GM19395 (cell line): ENCODE measurements around the gene LYZL6.
"Not testable (repeated sequence)": the region's sequence is repeated elsewhere in the genome, so short reads cannot be mapped to it uniquely, and the experiment has no call there.

Source experiments
- ATAC-seq: cut with Tn5 transposase; IDR thresholded peaks from one replicate; pipeline ENCODE4 v1.9.1; 2021; ENCODE audit warnings: mild to moderate bottlenecking, moderate library complexity; ENCODE audit not compliant: unreplicated experiment

The LYZL6 gene

GRCh38 chr17:35907691-35908090 is 35.8 kb downstream of the LYZL6 start:
- no peak for ATAC-seq

- no peak for ATAC-seq
Measured at GRCh38 chr17:35906926-35907637, 36.4 kb downstream of the LYZL6 start.

- no peak for ATAC-seq
Measured at GRCh38 chr17:35906191-35906925, 37.2 kb downstream of the LYZL6 start.

GRCh38 chr17:35903451-35903850 is 40.1 kb downstream of the LYZL6 start:
- no peak for ATAC-seq

- no peak for ATAC-seq
Measured at GRCh38 chr17:35901631-35902175, 41.8 kb downstream of the LYZL6 start.

GRCh38 chr17:35900708-35901480 is 42.6 kb downstream of the LYZL6 start:
- no peak for ATAC-seq

GRCh38 chr17:35900280-35900679 is 43.2 kb downstream of the LYZL6 start:
- ATAC-seq, result no peak

- no peak for ATAC-seq
Measured at GRCh38 chr17:35898283-35899070, 45.0 kb downstream of the LYZL6 start.

GRCh38 chr17:35897772-35898171 is 45.7 kb downstream of the LYZL6 start:
- ATAC-seq, result not testable (repeated sequence)

GRCh38 chr17:35895636-35896587 is 47.6 kb downstream of the LYZL6 start:
- peak; percentile 65 for ATAC-seq

- no peak for ATAC-seq
Measured at GRCh38 chr17:35894206-35894605, 49.3 kb downstream of the LYZL6 start.

GRCh38 chr17:35893751-35894150 is 49.8 kb downstream of the LYZL6 start:
- no peak for ATAC-seq

- ATAC-seq, result no peak
Measured at GRCh38 chr17:35892091-35893035, 51.1 kb downstream of the LYZL6 start.

GRCh38 chr17:35891269-35891668 is 52.2 kb downstream of the LYZL6 start:
- ATAC-seq, result no peak

- no peak for ATAC-seq
Measured at GRCh38 chr17:35890774-35891155, 52.7 kb downstream of the LYZL6 start.

- no peak for ATAC-seq
Measured at GRCh38 chr17:35889818-35890773, 53.4 kb downstream of the LYZL6 start.

- ATAC-seq, result no peak
Measured at GRCh38 chr17:35889241-35889640, 54.3 kb downstream of the LYZL6 start.
